K562 (cell line): ENCODE data around the gene IRS1. TPM values are rescaled to one million over a fixed set of nuclear protein-coding genes. Genes with fewer than 3 reads are reported as not detected.

Experiments
- ATAC-seq: fragments of 200-7000 bp; cut with Tn5 transposase; 3 replicates; pipeline ENCODE4 v1.9.1; 2020; ENCODE audit warnings: moderate library complexity
- BruUV-seq: library from RNA; stranded (reverse); fragments of 400-500 nt; replicated peaks from 2 replicates; lab custom pipeline; 2021; lab: Mats Ljungman, UMichigan
- CTCF ChIA-PET: fragments of 300-600 bp; formaldehyde crosslinking; extraction: SDS; loops from one replicate; lab custom pipeline; 2021; ENCODE audit warnings: low intra/inter-chr PET ratio; lab: Yijun Ruan, JAX
- POLR2A ChIA-PET: fragments of 300-600, 350-650 bp; sonication (Branson Sonifier 250); formaldehyde crosslinking; extraction: SDS; loops from one replicate; lab custom pipeline; 2021; ENCODE audit warnings: antibody characterized with exemption, inconsistent platforms; lab: Yijun Ruan, JAX
- DNase-seq, 4 experiments: peaks; one replicate each; pipeline versions ENCODE4 v3.0.0 to v3.0.0-alpha.2; 2011 to 2018; ENCODE audit warnings: low spot score in 3 of 4, mixed read lengths in 3 of 4; ENCODE audit errors: extremely low read depth in 1 of 4
- FAIRE-seq: peaks from 2 replicates; lab custom pipeline; 2011; peaks lifted over from hg19 to GRCh38; lab: Jason Lieb, UNC
- H2AFZ ChIP-seq: 2 replicates; pipeline ENCODE4 v1.6.0; 2011; ENCODE audit warnings: low read depth, low read length, control low read depth, inconsistent platforms
- H3K27ac ChIP-seq: fragments of 200-600 bp; 3 replicates; pipeline ENCODE4 v1.8.0; 2011; ENCODE audit warnings: low read depth, mild to moderate bottlenecking, control low read depth, inconsistent platforms, low read length, moderate library complexity, mixed read lengths; ENCODE audit errors: extremely low read depth
- H3K27me3 ChIP-seq, 2 experiments: fragments of 300-600 bp in 1 of 2; 2 replicates in 1 of 2; 3 replicates in 1 of 2; pipeline versions ENCODE4 v1.6.0 to v1.8.0; 2011; ENCODE audit warnings: inconsistent platforms in 2 of 2, low read length in 2 of 2, mild to moderate bottlenecking in 1 of 2, mixed read lengths in 1 of 2, moderate library complexity in 1 of 2; ENCODE audit not compliant: control insufficient read depth in 2 of 2, insufficient read depth in 2 of 2
- H3K36me3 ChIP-seq: fragments of 300-600 bp; 3 replicates; pipeline ENCODE4 v1.8.0; 2011; ENCODE audit warnings: mild to moderate bottlenecking, low read length, inconsistent platforms; ENCODE audit not compliant: control insufficient read depth, insufficient read depth
- H3K4me1 ChIP-seq, 2 experiments: fragments of 200-600 bp in 1 of 2; replicated peaks in 1 of 2; 2 replicates in 1 of 2; 3 replicates in 1 of 2; pipeline versions ENCODE4 v1.5.1 to v1.8.0; 2011; ENCODE audit warnings: inconsistent platforms in 2 of 2, low read length in 2 of 2, mild to moderate bottlenecking in 1 of 2, mixed read lengths in 1 of 2, moderate library complexity in 1 of 2; ENCODE audit not compliant: control insufficient read depth in 2 of 2, insufficient read depth in 2 of 2
- H3K4me2 ChIP-seq: 2 replicates; pipeline ENCODE4 v1.6.1; 2011; ENCODE audit warnings: low read length, control low read depth, inconsistent platforms, mixed read lengths; ENCODE audit not compliant: insufficient read depth
- H3K4me3 ChIP-seq: fragments of 200-600 bp; sonication (generic), shearing (Covaris generic); 2 replicates; pipeline ENCODE4 v1.5.1; 2016; ENCODE audit warnings: control low read depth, inconsistent platforms
- H3K79me2 ChIP-seq: fragments of 200-600 bp; 3 replicates; pipeline ENCODE4 v1.8.0; 2011; ENCODE audit warnings: low read length, inconsistent platforms; ENCODE audit not compliant: control insufficient read depth, insufficient read depth
- H3K9ac ChIP-seq, 2 experiments: 2 replicates each; pipeline versions ENCODE4 v1.6.0 to v1.6.1; 2011; ENCODE audit warnings: low read depth in 2 of 2, low read length in 2 of 2, control low read depth in 1 of 2, inconsistent platforms in 1 of 2, mild to moderate bottlenecking in 1 of 2, mixed read lengths in 1 of 2; ENCODE audit not compliant: insufficient read depth in 1 of 2
- H3K9me1 ChIP-seq: one replicate; pipeline ENCODE4 v1.6.0; 2011; ENCODE audit warnings: inconsistent platforms, mild to moderate bottlenecking, low read length, moderate library complexity; ENCODE audit not compliant: control insufficient read depth, insufficient read depth
- H3K9me3 ChIP-seq: replicated peaks from 2 replicates; pipeline ENCODE4 v1.5.1; 2011; ENCODE audit warnings: low read depth, low read length, inconsistent platforms; ENCODE audit not compliant: control insufficient read depth, insufficient read depth
- H4K20me1 ChIP-seq: replicated peaks from 2 replicates; pipeline ENCODE4 v1.6.1; 2011; ENCODE audit warnings: low read length, inconsistent platforms, mixed read lengths; ENCODE audit not compliant: control insufficient read depth, insufficient read depth
- CBFA2T3 ChIP-seq: fragments of 450-650 bp; IDR thresholded peaks from 2 replicates; pipeline ENCODE4 v1.6.1; 2017
- CCAR2 ChIP-seq: fragments of 200-400 bp; formaldehyde crosslinking; IDR thresholded peaks from 2 replicates; pipeline ENCODE4 v1.6.1; 2017; ENCODE audit warnings: mild to moderate bottlenecking, low read depth, low read length
- CHCHD3 ChIP-seq: fragments of 250-450 bp; sonication (Bioruptor Pico); IDR thresholded peaks from 2 replicates; pipeline ENCODE4 v2.1.2; 2022; ENCODE audit warnings: mild to moderate bottlenecking
- CSDE1 ChIP-seq, 2 experiments: fragments of 450-650 bp; IDR thresholded peaks; 2 replicates each; pipeline ENCODE4 v1.6.1; 2016; ENCODE audit warnings: mild to moderate bottlenecking in 1 of 2
- ELF2 ChIP-seq: fragments of 250-450 bp; sonication (Bioruptor Pico); IDR thresholded peaks from 2 replicates; pipeline ENCODE4 v1.5.0; 2021; ENCODE audit warnings: mild to moderate bottlenecking
- ILF3 ChIP-seq: fragments of 450-650 bp; IDR thresholded peaks from 2 replicates; pipeline ENCODE4 v1.6.1; 2018; ENCODE audit warnings: antibody characterized with exemption, mild to moderate bottlenecking, moderate library complexity, borderline replicate concordance
- JUN ChIP-seq, 2 experiments: sonication (generic) in 1 of 2; formaldehyde crosslinking in 1 of 2; IDR thresholded peaks; 2 replicates each; pipeline versions ENCODE4 v1.6.1 to v1.8.0; 2012 to 2022; ENCODE audit warnings: borderline replicate concordance in 2 of 2, mild to moderate bottlenecking in 2 of 2, improper control_type of control experiment in 1 of 2, low read depth in 1 of 2, low read length in 1 of 2, missing genetic modification reagents in 1 of 2
- KDM5B ChIP-seq: fragments of 200-600 bp; sonication (generic); IDR thresholded peaks from 2 replicates; pipeline ENCODE4 v1.6.1; 2012; ENCODE audit warnings: low read depth, mild to moderate bottlenecking, moderate library complexity, low read length, control low read depth, inconsistent platforms; ENCODE audit not compliant: insufficient replicate concordance
- L3MBTL2 ChIP-seq: fragments of 450-650 bp; IDR thresholded peaks from 2 replicates; pipeline ENCODE4 v1.6.1; 2016; ENCODE audit warnings: mild to moderate bottlenecking, moderate library complexity
- POLR2G ChIP-seq: fragments of 200-400 bp; formaldehyde crosslinking; IDR thresholded peaks from 2 replicates; pipeline ENCODE4 v1.6.1; 2017; ENCODE audit warnings: low read depth, mild to moderate bottlenecking, antibody characterized with exemption, low read length, moderate library complexity
- RBM39 ChIP-seq: fragments of 200-400 bp; formaldehyde crosslinking; optimal IDR thresholded peaks from 2 replicates; pipeline ENCODE3; 2018; ENCODE audit warnings: low read depth, low read length
- ZBTB1 ChIP-seq: sonication (generic); formaldehyde crosslinking; IDR thresholded peaks from 2 replicates; pipeline ENCODE4 v1.8.1; 2023; ENCODE audit warnings: missing genetic modification reagents, low read depth, mild to moderate bottlenecking, borderline replicate concordance
- ZNF561 ChIP-seq: fragments of 450-650 bp; formaldehyde crosslinking; conservative IDR thresholded peaks from 2 replicates; pipeline ENCODE4 v1.4.0; 2020; ENCODE audit warnings: mild to moderate bottlenecking, moderate library complexity
- WGBS: fragments of 100-300 bp; shearing (Covaris generic); methylation state at CpG from one replicate; pipeline ENCODE4 v1.1.6; 2016; ENCODE audit warnings: low coverage, mixed read lengths; ENCODE audit not compliant: insufficient coverage; ENCODE audit errors: missing lambda C conversion rate; 5-methylcytosine and 5-hydroxymethylcytosine counted together
- in situ Hi-C: fragments of 300-500 bp; cut with MboI; formaldehyde crosslinking; loops from 4 replicates; pipeline ENCODE4 v1.15.0; 2018; ENCODE audit warnings: inconsistent platforms, mixed read lengths
- intact Hi-C: fragments of 100-400 bp; cut with micrococcal nuclease; formaldehyde crosslinking; loops from 2 replicates; pipeline ENCODE4 v1.14.2; 2022
- polyA plus RNA-seq, 8 experiments: library from polyadenylated mRNA; depleted of rRNA in 4 of 8; stranded (reverse) in 5 of 8; unstranded in 3 of 8; fragments of >200 nt; fragmentation: Nextera tagmentation in 2 of 8; fragmentation: Illumina TruSeq in 1 of 8; extraction: Ambion mirVana in 2 of 8; extraction: Trizol in 1 of 8; gene quantifications; 2 replicates each; pipeline versions ENCODE4 v1.2.1 to v1.2.3, GENCODE V29; 2011 to 2014; ENCODE audit warnings: inconsistent platforms in 1 of 8, missing spikeins in 1 of 8
- total RNA-seq, 7 experiments: library from RNA; depleted of rRNA in 6 of 7; stranded (reverse); fragments of >200 nt in 6 of 7; fragmentation: Illumina TruSeq in 2 of 7; extraction: Trizol in 2 of 7; gene quantifications; 2 replicates each; pipeline versions ENCODE4 v1.2.1 to v1.2.3, GENCODE V29; 2011 to 2021; ENCODE audit warnings: low replicate concordance in 1 of 7
- TF ChIP-seq, protein P1 (sequence below): fragments of 200-800 bp; sonication (Bioruptor generic); IDR thresholded peaks from 2 replicates; pipeline ENCODE4 v1.6.1; 2016; ENCODE audit warnings: missing genetic modification characterization, missing compliant biosample characterization
- TF ChIP-seq, protein P2 (sequence below): fragments of 450-650 bp; formaldehyde crosslinking; conservative IDR thresholded peaks from 2 replicates; pipeline ENCODE4 v1.4.0; 2022; ENCODE audit warnings: mild to moderate bottlenecking, missing genetic modification characterization

The IRS1 gene
- total and polyA plus RNA-seq, 9 of the 15 experiments (the other 6 are each of a cell fraction or from before 2014, with no cell fraction given), result under 0.01 to 0.31 (median 0.08) TPM; not detected in 1

DNA sequence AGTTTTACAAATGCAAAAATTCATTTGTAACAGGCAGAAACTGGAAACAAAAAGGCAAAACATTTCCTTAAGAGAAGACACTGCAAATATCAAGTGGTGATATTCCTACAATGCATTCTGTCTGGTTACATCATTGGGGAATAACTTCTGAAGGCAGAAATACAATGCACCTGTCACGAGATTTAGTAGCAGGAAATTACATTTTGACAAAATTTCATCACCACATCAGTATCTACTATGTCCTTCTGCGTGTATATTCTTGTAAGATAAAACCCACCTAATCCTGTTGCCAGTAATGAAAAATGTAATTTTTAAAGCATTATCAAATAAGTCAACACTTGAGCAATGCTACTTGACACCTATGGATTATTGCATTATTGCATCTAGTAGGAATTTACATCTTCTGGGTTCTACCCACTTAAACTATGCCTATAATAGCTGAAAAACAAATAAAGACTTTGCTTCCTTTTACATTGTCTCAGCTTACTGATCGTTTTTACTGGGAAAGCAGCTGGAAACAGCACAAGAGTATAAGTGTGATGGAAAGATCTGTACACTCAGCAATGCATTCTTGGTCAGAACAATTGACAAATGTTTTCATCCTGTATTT lies 59.5 kb downstream of the IRS1 start (continued):
- TF ChIP-seq RBM39 (no peak), CBFA2T3 (no peak), CSDE1 (IDR thresholded peaks at IDR 0.05) (no peak)
- TF ChIP-seq, protein P1, sequence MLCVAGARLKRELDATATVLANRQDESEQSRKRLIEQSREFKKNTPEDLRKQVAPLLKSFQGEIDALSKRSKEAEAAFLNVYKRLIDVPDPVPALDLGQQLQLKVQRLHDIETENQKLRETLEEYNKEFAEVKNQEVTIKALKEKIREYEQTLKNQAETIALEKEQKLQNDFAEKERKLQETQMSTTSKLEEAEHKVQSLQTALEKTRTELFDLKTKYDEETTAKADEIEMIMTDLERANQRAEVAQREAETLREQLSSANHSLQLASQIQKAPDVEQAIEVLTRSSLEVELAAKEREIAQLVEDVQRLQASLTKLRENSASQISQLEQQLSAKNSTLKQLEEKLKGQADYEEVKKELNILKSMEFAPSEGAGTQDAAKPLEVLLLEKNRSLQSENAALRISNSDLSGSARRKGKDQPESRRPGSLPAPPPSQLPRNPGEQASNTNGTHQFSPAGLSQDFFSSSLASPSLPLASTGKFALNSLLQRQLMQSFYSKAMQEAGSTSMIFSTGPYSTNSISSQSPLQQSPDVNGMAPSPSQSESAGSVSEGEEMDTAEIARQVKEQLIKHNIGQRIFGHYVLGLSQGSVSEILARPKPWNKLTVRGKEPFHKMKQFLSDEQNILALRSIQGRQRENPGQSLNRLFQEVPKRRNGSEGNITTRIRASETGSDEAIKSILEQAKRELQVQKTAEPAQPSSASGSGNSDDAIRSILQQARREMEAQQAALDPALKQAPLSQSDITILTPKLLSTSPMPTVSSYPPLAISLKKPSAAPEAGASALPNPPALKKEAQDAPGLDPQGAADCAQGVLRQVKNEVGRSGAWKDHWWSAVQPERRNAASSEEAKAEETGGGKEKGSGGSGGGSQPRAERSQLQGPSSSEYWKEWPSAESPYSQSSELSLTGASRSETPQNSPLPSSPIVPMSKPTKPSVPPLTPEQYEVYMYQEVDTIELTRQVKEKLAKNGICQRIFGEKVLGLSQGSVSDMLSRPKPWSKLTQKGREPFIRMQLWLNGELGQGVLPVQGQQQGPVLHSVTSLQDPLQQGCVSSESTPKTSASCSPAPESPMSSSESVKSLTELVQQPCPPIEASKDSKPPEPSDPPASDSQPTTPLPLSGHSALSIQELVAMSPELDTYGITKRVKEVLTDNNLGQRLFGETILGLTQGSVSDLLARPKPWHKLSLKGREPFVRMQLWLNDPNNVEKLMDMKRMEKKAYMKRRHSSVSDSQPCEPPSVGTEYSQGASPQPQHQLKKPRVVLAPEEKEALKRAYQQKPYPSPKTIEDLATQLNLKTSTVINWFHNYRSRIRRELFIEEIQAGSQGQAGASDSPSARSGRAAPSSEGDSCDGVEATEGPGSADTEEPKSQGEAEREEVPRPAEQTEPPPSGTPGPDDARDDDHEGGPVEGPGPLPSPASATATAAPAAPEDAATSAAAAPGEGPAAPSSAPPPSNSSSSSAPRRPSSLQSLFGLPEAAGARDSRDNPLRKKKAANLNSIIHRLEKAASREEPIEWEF (CRISPR knock-in tag), result no peak

- no peaks in the 10 kb centered on the region for H3K79me2 ChIP-seq
- 4% methylated on average over 6 of the region's 6 CpGs for WGBS
- no peak overlapping the region for H3K4me3 ChIP-seq
- no peak overlapping the region for H2AFZ ChIP-seq
- intact Hi-C loops (no loop called here), in situ Hi-C loops (no loop called here)
- FAIRE-seq (no peak), ATAC-seq (no peak), DNase-seq (no peak)
- H4K20me1 ChIP-seq, result no peaks in the 10 kb centered on the region
- H3K9ac ChIP-seq, result no peak overlapping the region
- no peaks in the 10 kb centered on the region for H3K9me3 ChIP-seq
- H3K9me1 ChIP-seq, result no peaks in the 10 kb centered on the region
- no peaks in the 10 kb centered on the region for H3K4me1 ChIP-seq
- no peaks in the 10 kb centered on the region for H3K27me3 ChIP-seq
- POLR2A ChIA-PET, result no interaction called here
- H3K4me2 ChIP-seq, result no peak overlapping the region
- no TSS peak for BruUV-seq
- no peak overlapping the region for H3K27ac ChIP-seq
- H3K36me3 ChIP-seq, result no peaks in the 10 kb centered on the region
- CTCF ChIA-PET, result no interaction called here
- TF ChIP-seq L3MBTL2 (no peak), ZBTB1 (CRISPR knock-in tag) (no peak), CCAR2 (no peak), CHCHD3 (CRISPR knock-in tag) (no peak), ELF2 (no peak), KDM5B (no peak), ZNF561 (CRISPR knock-in tag) (no peak), ILF3 (no peak), JUN (IDR thresholded peaks at IDR 0.05; ENCODE audit: borderline replicate concordance, low read depth, low read length) (no peak), JUN (CRISPR knock-in tag; IDR thresholded peaks at IDR 0.05; ENCODE audit: borderline replicate concordance) (no peak), POLR2G (no peak)
- TF ChIP-seq, protein P2, sequence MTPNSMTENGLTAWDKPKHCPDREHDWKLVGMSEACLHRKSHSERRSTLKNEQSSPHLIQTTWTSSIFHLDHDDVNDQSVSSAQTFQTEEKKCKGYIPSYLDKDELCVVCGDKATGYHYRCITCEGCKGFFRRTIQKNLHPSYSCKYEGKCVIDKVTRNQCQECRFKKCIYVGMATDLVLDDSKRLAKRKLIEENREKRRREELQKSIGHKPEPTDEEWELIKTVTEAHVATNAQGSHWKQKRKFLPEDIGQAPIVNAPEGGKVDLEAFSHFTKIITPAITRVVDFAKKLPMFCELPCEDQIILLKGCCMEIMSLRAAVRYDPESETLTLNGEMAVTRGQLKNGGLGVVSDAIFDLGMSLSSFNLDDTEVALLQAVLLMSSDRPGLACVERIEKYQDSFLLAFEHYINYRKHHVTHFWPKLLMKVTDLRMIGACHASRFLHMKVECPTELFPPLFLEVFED (CRISPR knock-in tag), result no peak
These were observed 60.0 kb downstream of the IRS1 start for GRCh38 chr2:226739545-226740030.
